CD14-positive monocyte (primary cell): ENCODE measurements around the gene OR2T27. TPM values are rescaled to one million over a fixed set of nuclear protein-coding genes. Genes with fewer than 3 reads are reported as not detected.

Source experiments
- DNase-seq, 3 donors: peaks; one replicate each; pipeline ENCODE4 v3.0.0-alpha.2; 2011 to 2022
- H2AFZ ChIP-seq: 2 replicates; pipeline ENCODE4 v1.6.0; 2012; ENCODE audit warnings: mild to moderate bottlenecking, low read depth, low read length, inconsistent platforms; ENCODE audit not compliant: insufficient read depth, poor library complexity, severe bottlenecking
- H3K27ac ChIP-seq, 2 donors: 1 replicate in 1 of 2; 2 replicates in 1 of 2; pipeline ENCODE4 v1.5.1; 2012 to 2013; ENCODE audit warnings: low read length in 2 of 2, control low read depth in 1 of 2, inconsistent platforms in 1 of 2, low read depth in 1 of 2, mild to moderate bottlenecking in 1 of 2
- H3K27me3 ChIP-seq, 2 donors: one replicate each; pipeline versions ENCODE4 v1.6.0 to v1.6.1; 2011 to 2013; ENCODE audit warnings: low read length in 2 of 2; ENCODE audit not compliant: control insufficient read depth in 2 of 2, insufficient read depth in 2 of 2
- H3K36me3 ChIP-seq, 2 donors: replicated peaks in 1 of 2; 1 replicate in 1 of 2; 2 replicates in 1 of 2; pipeline versions ENCODE4 v1.5.1 to v1.6.1; 2012 to 2013; ENCODE audit warnings: low read length in 2 of 2, control low read depth in 1 of 2, inconsistent platforms in 1 of 2, mild to moderate bottlenecking in 1 of 2; ENCODE audit not compliant: insufficient read depth in 2 of 2, control insufficient read depth in 1 of 2
- H3K4me1 ChIP-seq, 2 donors: 1 replicate in 1 of 2; 2 replicates in 1 of 2; pipeline versions ENCODE4 v1.5.1 to v1.6.1; 2012 to 2013; ENCODE audit warnings: low read length in 2 of 2, control low read depth in 1 of 2, inconsistent platforms in 1 of 2, mild to moderate bottlenecking in 1 of 2, moderate library complexity in 1 of 2; ENCODE audit not compliant: insufficient read depth in 2 of 2, control insufficient read depth in 1 of 2
- H3K4me2 ChIP-seq: replicated peaks from 2 replicates; pipeline ENCODE3; 2012; ENCODE audit warnings: low read length, moderate library complexity, mild to moderate bottlenecking; ENCODE audit not compliant: poor library complexity, severe bottlenecking; ENCODE audit errors: extremely low read depth
- H3K4me3 ChIP-seq, 3 experiments: fragments of 200-600 bp in 1 of 3; sonication (generic) in 1 of 3; replicated peaks in 1 of 3; 1 replicate in 2 of 3; 2 replicates in 1 of 3; pipeline ENCODE4 v1.5.1; 2011 to 2013; ENCODE audit warnings: low read length in 3 of 3, mild to moderate bottlenecking in 3 of 3, control low read depth in 2 of 3, low read depth in 2 of 3, inconsistent platforms in 1 of 3, moderate library complexity in 1 of 3
- H3K79me2 ChIP-seq: 2 replicates; pipeline ENCODE4 v1.6.0; 2012; ENCODE audit warnings: mild to moderate bottlenecking, control low read depth, inconsistent platforms, low read length, moderate library complexity; ENCODE audit not compliant: insufficient read depth
- H3K9ac ChIP-seq: 2 replicates; pipeline ENCODE4 v1.6.0; 2017; ENCODE audit warnings: low read length, mild to moderate bottlenecking; ENCODE audit not compliant: insufficient read depth, poor library complexity, severe bottlenecking
- H3K9me3 ChIP-seq, 2 donors: replicated peaks in 1 of 2; 1 replicate in 1 of 2; 2 replicates in 1 of 2; pipeline versions ENCODE4 v1.5.1 to v1.6.1; 2012 to 2013; ENCODE audit warnings: low read length in 2 of 2, control low read depth in 1 of 2; ENCODE audit not compliant: control insufficient read depth in 1 of 2, insufficient read depth in 1 of 2
- H4K20me1 ChIP-seq: 2 replicates; pipeline ENCODE4 v1.6.0; 2012; ENCODE audit warnings: mild to moderate bottlenecking, low read length, control low read depth, moderate library complexity; ENCODE audit not compliant: insufficient read depth
- H3K27ac Mint-ChIP-seq, 7 donors: one replicate each; pipeline ENCODE4 v1.8.0; 2020; ENCODE audit warnings: mild to moderate bottlenecking in 7 of 7, mixed read lengths in 7 of 7, moderate library complexity in 6 of 7, inconsistent platforms in 2 of 7
- H3K27me3 Mint-ChIP-seq, 3 donors: one replicate each; pipeline ENCODE4 v1.8.0; 2021 to 2022; ENCODE audit warnings: low read depth in 3 of 3, mild to moderate bottlenecking in 3 of 3, mixed read lengths in 3 of 3, moderate library complexity in 3 of 3, inconsistent platforms in 1 of 3
- H3K36me3 Mint-ChIP-seq, 2 donors: one replicate each; pipeline ENCODE4 v1.8.0; 2020; ENCODE audit warnings: mixed read lengths in 2 of 2, inconsistent platforms in 1 of 2, mild to moderate bottlenecking in 1 of 2
- H3K4me1 Mint-ChIP-seq: one replicate; pipeline ENCODE4 v1.8.0; 2020; ENCODE audit warnings: mild to moderate bottlenecking, mixed read lengths
- H3K4me3 Mint-ChIP-seq, 2 donors: one replicate each; pipeline ENCODE4 v1.8.0; 2020; ENCODE audit warnings: mild to moderate bottlenecking in 2 of 2, mixed read lengths in 2 of 2, moderate library complexity in 1 of 2
- H3K9me3 Mint-ChIP-seq, 7 donors: one replicate each; pipeline ENCODE4 v1.8.0; 2020 to 2022; ENCODE audit warnings: mixed read lengths in 7 of 7, mild to moderate bottlenecking in 6 of 7, moderate library complexity in 6 of 7, inconsistent platforms in 2 of 7
- CTCF ChIP-seq: fragments of 200-600 bp; IDR thresholded peaks from one replicate; pipeline ENCODE4 v1.8.0; 2022; ENCODE audit warnings: antibody characterized with exemption, mild to moderate bottlenecking
- WGBS: methylation state at CpG from one replicate; pipeline ENCODE4 v1.1.5; 2013; ENCODE audit warnings: missing lambda C conversion rate; ENCODE audit not compliant: insufficient coverage; 5-methylcytosine and 5-hydroxymethylcytosine counted together
- intact Hi-C, 2 donors: fragments of 100-400 bp; cut with micrococcal nuclease; formaldehyde crosslinking; loops; one replicate each; pipeline versions ENCODE4 v1.15.0 to v1.15.1; 2023
- polyA plus RNA-seq, 3 donors: library from polyadenylated mRNA; depleted of rRNA in 1 of 3; unstranded in 2 of 3; stranded (reverse) in 1 of 3; fragments of 300-500 nt in 2 of 3; fragments of >200 nt in 1 of 3; fragmentation: Illumina TruSeq in 2 of 3; gene quantifications; 1 replicate in 2 of 3; 2 replicates in 1 of 3; pipeline ENCODE4 v1.2.3, GENCODE V29; 2012 to 2021

The OR2T27 gene
- polyA plus RNA-seq, 3 donors, result not detected

- peaks cover 0 to 13% of the 10 kb centered on the region in 2 donors for H3K4me1 ChIP-seq
- H3K9me3 Mint-ChIP-seq, result peaks cover 0 to 8% (median 5%) of the 10 kb centered on the region in 7 donors
- no peak overlapping the region for H3K4me2 ChIP-seq
- no peaks in the 10 kb centered on the region for H3K79me2 ChIP-seq
- H3K27ac ChIP-seq, result no peak overlapping the region
- H2AFZ ChIP-seq, result no peak overlapping the region
- no peak overlapping the region for H3K4me3 Mint-ChIP-seq
- 100% methylated on average over 3 of the region's 13 CpGs for WGBS
- no peak overlapping the region for H3K27ac Mint-ChIP-seq
- H3K36me3 Mint-ChIP-seq, result no peaks in the 10 kb centered on the region
- peaks cover 14% of the 10 kb centered on the region for H3K4me1 Mint-ChIP-seq
- intact Hi-C loops, result loop anchor here in 1 of 2 donors (2.0 kb wide), 1 partner anchor 111 kb away; no protein-coding TSS in a partner anchor
- TF ChIP-seq CTCF, result no peak
- H3K36me3 ChIP-seq, result no peaks in the 10 kb centered on the region
- no peaks in the 10 kb centered on the region for H4K20me1 ChIP-seq
- DNase-seq, result no peak
- no peak overlapping the region for H3K9ac ChIP-seq
- H3K9me3 ChIP-seq, result no peaks in the 10 kb centered on the region
- H3K4me3 ChIP-seq, result no peak overlapping the region
- H3K27me3 Mint-ChIP-seq, result peaks cover 0 to 1% (median 0%) of the 10 kb centered on the region in 3 donors
- H3K27me3 ChIP-seq, result no peaks in the 10 kb centered on the region
These were observed 40.3 kb upstream of the OR2T27 start for GRCh38 chr1:248695451-248696132.

GRCh38 chr1:248691567-248692155 is 36.3 kb upstream of the OR2T27 start:
- Histone ChIP-seq H3K79me2 (no peaks in the 10 kb centered on the region), H3K9me3 (no peaks in the 10 kb centered on the region), H2AFZ (no peak overlapping the region), H4K20me1 (no peaks in the 10 kb centered on the region), H3K4me2 (no peak overlapping the region), H3K36me3 (no peaks in the 10 kb centered on the region), H3K9ac (no peak overlapping the region), H3K27ac (no peak overlapping the region), H3K4me1 (peaks cover 0 to 4% of the 10 kb centered on the region in 2 donors), H3K27me3 (no peaks in the 10 kb centered on the region), H3K4me3 (no peak overlapping the region)
- Mint-ChIP-seq H3K27me3 (peaks cover 0 to 4% (median 0%) of the 10 kb centered on the region in 3 donors), H3K4me1 (peaks cover 13% of the 10 kb centered on the region), H3K9me3 (peaks cover 5 to 14% (median 11%) of the 10 kb centered on the region in 7 donors), H3K4me3 (no peak overlapping the region), H3K36me3 (no peaks in the 10 kb centered on the region), H3K27ac (no peak overlapping the region)
- WGBS, result 89% methylated on average over 51 of the region's 51 CpGs
- intact Hi-C loops, result no loop called here
- no peak for DNase-seq
- no peak for TF ChIP-seq CTCF
